Fibroblast of gingiva (primary cell): ENCODE results near the gene CCDC102A.

Experiments used
- DNase-seq: peaks from one replicate; pipeline ENCODE4 v3.0.0-alpha.2; 2011; ENCODE audit warnings: low read depth

Gene CCDC102A

DNA sequence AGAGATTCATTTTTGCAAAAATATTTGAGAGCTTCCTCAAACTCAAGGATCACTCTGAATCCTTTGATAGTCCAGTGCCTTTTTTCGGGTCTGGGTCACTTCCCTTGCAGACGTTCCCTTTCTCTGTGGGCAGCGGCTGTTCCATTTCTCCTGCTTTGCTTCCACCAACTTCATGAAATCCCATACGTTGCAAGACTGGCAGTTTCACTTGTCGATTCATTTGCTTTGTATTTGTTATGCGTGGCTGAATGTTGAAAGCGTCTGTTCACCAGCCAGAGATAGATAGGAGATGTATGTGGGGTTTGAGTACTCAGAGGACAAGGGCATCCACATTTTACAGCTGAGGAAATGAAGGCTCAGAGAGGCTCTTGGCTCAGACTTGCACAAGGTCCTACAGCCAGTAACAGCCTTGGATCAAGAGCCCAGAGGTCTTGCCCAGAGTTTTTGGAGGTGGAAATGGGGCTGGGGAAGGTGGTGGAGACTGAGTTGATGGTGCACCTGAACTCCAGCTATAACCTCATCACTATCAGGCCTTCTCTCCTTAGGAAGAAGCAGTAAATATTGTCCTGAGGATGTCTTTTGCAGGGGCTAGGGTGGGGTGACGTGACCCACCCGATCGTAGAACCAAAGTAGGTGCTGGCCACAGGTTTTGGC is 1.3 kb upstream of the CCDC102A start:
- no peak for DNase-seq

DNA sequence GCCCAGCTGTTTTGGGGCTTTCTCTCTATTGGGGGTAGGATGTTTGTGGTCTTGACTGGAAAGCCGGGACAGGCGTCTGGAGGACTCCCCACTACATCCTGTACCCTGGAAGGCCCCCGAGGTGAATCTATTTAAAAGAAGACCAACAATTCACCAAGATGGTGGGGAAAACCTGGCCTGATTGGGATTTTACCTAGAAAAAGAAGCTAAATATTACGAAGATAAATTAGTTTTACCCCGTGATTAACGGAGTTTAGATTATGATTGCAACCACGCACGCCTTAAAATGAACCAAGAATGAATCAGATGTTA is 779 bp upstream of the CCDC102A start:
- DNase-seq = no peak

DNA sequence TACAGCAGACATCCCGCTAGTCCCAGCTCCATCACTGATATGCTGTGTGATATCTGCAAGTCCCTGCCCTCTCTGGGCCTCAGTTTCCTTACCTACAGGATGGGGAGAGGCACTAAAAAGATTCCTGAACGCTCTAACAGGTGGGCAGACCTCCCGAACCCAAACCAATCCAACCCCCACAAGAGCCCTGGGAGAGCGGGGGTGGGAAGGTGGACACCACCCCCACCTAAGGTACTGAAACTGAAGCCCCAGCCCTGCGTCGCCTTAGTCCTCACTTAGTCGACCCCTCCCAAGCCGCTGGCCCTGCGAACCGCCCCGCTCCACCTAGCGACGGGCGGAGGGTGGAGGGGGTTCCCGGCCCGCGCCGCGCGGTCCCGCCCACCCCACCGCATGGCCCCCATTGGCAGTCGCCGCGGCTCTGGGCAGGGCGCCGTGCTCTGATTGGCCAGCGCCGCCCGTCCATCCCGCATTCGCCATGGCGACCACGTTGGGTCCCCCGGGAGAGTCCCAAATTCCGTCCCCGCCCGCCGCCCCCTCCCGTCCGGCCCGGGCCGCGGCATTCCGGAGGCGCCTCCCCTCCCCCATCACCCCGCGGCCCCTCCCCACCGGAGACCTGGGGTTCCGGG is 578 bp downstream of the CCDC102A start:
- peak; percentile 91 for DNase-seq

DNA sequence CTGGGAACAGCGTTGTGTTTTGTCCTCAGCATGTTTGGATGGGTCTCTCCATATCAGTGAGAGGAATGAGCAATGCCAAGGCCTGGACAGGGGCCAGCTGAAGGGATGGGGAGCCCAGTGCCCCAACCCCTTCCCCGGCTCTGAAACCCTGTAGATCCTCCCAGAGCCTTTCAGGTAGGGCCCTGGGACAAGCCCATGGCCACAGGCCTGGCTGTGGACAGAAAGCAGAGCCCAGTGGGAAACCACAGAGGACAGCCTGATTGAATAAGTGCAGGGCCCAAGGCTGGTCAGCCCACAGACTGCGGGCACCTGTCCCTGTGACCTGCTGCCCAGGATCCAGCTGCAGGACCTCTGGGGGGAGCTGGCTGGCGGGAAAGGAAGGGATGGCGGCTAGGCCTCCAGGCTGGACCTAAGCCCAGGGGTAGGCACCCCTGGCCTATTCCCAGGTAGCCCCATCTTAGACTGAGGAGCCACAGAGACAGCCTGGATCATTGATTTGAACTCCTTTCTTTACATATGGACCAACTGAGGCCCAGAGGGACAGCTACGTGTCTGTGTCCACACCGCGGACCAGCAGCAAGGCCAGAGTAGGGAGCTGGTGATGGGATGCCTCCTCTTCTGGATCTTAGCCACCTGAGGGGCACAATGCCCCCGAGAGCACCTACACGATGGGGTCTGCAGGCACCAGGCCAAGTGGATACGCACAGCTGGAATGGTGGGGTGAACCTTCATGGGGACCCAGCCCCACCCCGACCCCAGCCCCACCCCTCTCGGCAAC is 1.3 kb downstream of the CCDC102A start:
- no peak for DNase-seq

DNA sequence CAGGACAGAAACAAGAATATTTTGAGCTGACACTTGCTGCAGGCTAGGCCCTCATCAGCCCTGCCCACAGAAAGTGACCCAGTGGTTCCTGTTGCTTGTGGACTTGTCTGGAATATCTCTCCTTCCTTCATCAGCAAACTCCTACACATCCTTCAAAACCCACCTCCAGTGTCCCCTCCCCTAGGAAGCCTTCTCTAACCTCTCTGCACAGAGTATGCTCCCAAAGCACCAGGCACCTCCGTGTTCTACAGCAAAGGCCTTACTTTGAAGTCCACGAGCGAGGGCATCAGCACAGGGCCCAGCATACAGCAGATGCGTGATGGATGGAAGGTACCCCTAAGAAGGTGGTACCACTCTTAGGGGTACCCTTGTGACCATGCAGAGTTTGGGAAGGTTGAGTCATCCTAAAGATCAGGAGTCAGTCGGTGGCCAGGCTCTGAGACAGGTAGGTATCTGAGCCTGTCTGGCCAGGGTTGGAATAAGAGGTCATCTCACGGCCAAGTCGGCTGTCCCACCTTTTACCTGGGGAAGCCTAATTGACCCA is 2.0 kb downstream of the CCDC102A start:
- no peak for DNase-seq

DNA sequence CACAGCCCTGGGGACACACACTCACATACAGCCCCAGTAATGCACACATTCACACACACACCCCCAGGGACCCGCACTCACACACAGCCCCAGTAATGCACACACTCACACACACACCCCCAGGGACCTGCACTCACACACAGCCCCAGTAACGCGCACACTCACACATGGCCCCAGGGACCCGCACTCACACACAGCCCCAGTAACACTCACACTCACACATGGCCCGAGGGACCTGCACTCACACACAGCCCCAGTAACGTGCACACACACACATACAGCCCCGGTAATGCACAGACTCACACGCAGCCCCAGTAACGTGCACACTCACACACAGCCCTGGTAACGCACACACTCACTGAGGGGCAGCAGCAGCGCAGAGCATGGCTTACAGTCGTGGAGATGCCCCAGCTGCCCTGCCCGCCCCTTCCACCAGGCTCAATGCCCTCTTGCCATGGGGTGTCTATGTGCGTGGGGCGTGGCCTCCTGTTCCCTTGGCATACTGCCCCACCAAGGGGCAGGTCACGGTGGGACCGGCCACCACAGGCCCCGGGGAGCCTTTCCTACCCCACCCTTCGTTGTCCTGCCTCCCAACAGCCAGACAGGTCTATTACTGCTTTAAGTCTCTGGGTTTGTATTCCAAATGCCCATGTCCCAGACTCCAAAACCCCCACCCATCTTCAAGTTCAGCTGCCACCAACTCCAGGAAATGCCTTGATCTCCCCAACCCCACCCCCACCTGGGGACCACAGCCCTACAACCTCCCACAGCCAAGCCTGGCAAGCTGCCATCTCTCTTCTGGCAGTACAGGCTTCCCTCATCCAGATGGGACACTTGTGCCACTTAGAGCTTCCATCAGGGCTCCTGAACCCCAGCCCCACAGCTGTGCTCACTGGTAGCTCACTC is 2.7 kb downstream of the CCDC102A start:
- DNase-seq = no peak

DNA sequence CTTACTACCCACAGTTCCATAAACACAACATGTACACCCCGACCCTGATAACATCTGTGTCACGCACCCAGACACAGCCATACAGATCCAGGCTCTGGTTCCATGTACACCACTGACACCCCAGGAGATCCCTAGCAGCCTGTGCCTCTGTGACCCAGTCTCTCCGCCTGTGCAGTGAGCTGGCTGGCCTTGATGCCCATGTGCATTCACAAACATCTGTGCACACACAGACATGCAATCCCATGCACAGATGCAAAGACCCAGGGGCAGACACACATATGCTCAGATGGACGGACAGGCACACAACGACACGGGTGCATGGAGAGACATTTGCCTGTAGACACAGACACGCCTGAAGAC is 4.1 kb downstream of the CCDC102A start:
- no peak for DNase-seq

DNA sequence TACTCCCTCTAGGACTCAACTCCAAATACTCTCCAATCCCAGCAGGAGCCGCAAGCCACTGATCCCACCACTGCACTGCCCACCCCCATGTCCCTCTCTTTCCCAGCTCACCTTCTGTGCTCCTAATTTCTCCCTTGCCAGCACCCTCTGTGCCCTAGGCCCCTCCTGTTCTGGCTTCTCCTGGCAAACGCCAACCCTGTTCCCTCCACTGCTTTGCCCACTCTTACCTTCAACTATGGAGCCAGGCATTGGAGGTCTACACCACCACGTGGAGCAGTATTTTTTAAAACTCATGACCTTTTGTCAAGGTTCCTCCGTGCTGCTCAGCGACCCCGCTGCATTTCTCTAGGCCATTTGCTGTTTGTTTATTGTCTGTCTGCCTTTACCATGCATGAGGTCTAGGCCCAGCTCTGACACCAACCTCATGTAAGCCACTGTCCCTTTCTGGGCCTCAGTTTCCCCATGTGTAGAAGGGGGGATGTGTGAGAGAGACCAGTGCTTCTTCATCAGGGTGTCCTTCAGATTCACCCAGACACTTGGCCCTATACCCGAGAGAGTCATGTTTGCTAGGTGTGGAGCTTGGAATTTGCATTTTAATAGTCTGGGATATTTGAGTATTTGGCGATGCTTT is 4.6 kb downstream of the CCDC102A start:
- no peak for DNase-seq

DNA sequence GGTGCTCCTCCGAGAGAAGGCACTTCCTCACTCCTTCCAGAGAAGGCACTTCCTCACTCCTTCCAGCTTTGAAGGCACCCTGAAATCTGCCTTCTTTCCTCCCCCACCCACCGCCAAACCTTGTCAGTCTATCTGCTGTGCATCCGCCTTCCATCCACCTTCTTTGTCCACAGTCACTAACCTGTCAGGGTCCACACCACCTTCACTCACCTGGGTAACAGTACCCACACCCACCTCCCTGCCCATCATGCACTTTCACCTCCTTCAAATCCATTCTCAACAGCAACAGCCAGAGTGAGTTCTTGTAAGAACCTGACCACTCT is 5.2 kb downstream of the CCDC102A start:
- DNase-seq = no peak

DNA sequence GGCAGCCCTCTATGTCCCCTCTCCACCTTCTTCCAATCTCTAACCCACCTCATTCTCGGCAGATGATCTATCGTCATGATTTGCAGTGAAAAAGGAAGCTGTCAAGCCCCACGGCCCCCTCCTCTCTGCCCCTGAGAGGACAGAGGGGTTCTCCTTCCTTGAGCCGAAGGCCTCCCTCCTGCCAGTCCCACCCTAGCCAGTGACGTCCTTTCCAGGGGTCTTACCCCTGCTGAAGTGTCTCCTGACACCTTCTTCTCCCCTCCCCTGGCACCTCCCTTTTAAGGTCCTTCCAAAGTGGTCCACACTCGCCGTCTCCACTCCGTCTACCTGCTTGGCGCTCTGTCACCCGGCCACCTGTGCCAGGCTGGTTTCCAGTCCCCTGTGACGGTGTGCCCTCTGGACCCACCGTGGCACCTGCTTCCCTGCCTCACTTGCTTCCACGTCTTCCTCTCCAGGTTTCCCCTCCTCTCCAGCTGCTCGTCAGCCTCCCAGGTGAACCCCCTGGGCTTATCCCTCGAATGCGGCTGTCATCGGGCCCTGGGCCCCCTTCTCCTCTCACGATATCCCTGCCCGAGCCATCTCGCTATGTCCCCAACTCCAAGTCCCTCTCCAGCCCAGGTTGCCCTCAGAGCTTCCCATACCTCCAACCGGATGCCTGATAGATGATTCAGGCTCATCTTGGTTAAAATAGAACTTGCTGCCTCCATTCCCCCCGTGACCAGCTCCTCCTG is 5.7 kb downstream of the CCDC102A start:
- DNase-seq = no peak

DNA sequence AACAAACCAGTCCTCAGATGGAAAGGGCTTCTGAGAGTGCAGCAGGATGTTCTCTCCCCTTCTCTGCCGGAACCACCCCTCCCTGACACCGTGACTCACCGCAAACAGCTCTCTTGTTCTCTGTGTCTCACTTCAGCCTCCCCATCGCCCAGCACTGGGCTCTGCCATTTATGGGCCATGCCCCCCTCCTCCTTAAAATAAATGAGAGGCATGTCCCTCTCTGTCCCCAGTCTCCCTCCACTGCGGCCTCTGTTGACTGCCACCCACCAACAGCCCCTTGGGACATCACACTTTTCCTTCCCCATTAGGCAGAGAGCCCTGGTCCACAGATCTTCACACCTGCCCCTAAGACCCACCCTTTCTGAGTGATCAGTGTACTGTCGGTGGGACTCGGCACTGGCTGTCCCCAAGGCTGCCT is 6.3 kb downstream of the CCDC102A start:
- no peak for DNase-seq

DNA sequence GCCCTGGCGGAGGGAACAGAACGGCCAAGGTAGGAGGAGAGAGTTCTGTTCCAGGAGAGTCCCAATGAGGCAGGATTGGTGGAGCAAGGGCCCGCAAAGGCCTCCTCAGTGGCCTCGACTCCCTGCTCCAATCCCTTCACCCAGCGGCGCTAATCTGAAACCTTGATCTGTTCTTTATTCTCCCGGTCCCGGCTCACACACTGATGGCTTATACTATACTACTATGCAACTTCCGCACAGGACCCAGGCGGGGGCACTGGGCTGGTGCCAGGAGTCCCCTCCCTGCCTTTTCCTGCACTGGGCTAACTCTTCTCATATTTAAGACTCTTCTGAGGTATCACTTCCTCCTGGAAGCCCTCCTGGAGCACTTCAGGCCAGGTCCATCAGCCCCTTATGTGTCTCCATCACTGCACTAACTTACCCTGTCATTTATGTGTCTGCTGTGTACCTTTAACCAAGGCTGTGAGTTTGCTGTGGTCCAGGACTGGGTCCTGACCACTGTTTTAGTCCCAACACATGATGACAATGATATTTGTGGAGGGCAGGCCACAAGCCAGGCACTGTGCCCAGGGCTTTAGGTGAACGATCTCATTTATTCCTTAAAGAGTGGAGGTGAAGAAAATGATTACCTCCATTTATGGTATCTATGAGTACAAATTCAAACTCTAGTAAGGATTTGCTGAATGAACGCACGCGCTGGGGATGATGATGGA is 6.8 kb downstream of the CCDC102A start:
- DNase-seq = no peak

DNA sequence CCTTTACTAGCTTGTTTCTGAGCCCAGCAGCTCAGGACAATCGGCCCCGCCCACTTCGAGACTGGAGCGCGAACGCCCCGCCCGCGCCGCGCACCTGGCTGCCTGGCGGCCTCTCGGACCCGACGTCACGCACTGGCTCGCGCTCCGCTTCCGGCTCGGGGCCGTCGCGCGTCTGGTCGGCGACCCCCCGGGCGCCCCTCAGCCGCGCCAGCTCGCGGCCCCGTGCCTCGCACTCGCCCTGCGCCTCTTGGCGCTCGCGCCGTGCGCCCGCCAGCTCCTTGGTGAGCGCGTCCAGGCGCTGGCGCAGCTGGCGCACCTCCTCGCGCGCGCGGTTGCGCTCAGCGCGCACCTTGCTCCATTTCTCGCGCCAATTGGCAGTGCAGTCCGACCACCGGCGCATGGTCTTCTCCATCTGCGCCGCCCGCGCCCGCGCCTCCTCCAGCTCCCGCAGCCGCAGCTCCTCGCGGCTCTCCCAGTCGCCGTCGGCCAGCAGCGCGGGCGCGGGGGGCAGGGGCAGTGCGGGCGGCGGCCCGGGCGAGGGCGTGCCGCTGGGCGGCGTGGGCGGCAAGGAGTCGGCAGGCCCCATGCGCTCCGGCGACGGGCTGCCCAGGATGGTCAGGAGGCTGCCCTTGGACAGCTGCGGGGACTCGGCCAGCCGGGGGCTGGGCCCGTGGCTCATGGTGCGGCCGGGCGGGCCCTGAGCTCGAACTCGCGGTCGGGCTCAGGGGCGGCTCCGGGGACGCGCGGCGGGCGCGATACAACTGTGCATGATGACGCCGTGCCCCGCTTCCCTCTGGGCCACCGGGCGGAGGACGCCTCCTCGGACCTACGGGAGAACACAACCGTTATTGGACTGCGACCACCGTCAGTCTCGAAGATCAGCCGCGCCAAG is 7.6 kb downstream of the CCDC102A start:
- no peak for DNase-seq

DNA sequence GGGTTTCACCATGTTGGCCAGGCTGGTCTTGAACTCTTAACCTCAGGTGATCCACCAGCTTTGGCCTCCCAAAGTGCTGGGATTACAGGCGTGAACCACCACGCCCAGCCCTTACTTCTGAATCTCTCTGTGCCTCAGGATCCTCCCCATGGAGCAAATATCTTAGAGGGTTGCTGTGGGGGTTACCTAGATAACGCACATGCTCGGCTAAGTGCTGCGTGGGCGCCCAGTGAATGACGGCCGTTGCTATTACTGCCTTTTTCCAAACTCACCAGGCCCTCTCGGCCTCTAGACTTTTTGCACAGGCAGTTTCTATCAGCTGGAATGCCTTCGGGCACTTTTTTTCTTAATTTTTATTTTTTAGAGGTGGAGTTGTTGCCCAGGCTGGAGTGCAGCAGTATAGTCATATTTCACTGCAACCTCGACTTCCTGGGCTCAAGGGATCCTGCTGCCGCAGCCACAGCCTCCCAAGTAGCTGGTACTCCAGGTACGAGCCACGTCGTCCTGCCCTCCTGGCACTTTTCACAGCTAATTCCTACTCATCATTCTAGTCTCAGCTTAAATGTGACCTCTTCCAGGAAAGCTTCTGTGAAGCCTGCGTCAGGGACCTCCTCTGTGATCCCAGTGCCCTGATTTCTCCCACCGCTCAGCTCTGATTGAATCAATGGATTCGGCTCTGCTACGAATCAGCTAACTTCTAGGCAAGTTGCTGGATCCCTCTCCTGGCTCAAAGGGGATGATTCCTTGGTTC is 8.6 kb downstream of the CCDC102A start:
- no peak for DNase-seq

DNA sequence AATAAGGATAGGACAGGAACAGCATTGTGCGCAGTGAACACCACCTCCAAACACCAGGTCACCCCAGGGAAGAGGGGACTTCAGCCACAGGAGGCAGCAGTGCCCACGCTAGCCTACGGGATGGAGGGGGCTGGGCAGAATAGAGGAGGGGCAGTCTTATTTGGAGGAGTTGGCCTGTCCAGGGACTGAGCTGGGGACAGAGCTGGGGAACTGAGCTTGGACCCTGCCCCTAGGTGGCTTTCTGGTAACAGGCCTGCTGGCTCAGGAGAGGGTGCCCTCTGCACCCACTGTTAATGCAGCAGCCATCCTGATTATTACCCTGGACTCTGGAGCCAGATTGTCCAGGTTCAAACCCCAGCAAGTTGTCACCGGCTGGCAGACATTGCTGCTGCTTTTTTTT is 9.3 kb downstream of the CCDC102A start:
- no peak for DNase-seq

DNA sequence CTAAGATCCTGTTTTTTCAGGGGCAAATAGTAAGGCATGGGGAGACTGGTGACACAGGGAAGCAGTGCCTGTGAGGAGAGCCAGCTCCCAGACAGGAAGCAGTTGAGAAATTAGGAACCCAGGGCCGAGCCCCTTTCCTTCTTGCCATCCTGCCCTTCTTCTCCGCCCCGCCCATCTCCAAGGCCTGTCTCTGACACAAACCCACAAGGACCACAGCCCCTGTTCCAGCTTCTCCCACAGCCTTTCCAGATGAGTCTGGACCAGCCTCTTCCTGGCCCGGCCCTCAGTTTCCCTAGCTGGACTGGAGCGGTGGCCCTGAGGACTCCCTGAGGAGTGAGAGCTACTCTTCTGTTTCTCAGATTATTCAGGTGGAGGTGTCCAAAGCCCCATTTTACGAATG is 9.9 kb downstream of the CCDC102A start:
- DNase-seq = no peak

DNA sequence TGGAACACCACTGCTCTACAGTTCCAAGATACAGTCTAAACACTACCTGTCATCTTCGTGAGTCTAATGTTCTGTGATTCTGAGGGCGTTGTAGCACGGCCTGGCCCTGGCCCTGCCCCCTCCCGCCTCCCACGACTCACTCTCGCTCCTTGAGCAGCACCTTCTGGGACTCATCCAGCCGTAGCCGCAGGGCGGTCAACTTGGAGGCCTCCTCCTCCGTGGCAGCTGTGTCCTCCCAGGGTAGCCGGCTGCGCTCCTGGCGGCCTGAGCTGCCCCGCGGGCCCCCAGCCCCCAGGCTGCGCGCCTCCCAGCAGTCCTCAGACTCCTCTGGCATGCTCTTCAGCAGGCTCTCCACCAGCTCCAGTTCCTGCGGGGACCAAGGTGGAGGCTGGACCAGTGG is 10.6 kb downstream of the CCDC102A start:
- no peak for DNase-seq

DNA sequence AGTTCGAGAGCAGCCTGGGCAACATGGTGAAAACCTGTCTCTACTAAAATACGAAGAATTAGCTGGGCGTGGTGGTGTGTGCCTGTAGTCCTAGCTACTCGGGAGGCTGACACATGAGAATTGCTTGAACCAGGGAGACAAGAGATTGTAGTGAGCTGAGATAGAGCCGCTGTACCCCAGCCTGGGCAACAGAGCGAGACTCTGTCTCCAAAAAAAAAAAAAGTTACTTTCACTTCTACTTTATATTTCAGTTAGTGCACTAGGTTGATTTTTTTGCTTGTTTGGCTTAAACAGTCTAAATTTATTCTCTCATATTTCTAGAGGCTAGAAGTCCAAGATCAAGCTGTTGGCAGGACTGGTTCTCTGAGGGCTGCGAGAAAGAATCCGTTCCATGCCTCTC is 13.4 kb downstream of the CCDC102A start:
- DNase-seq = no peak
